Osteoblast (primary cell): ENCODE data around the gene PNPLA7. TPM values are rescaled to one million over a fixed set of nuclear protein-coding genes. Genes with fewer than 3 reads are reported as not detected.

Experiments
- DNase-seq: peaks from one replicate; pipeline ENCODE4 v3.0.0; 2011; ENCODE audit warnings: low spot score, mixed read lengths; ENCODE audit not compliant: insufficient read length; ENCODE audit errors: missing footprints
- H2AFZ ChIP-seq: 2 replicates; pipeline ENCODE4 v1.6.0; 2011; ENCODE audit warnings: mild to moderate bottlenecking, low read length
- H3K27ac ChIP-seq: 2 replicates; pipeline ENCODE4 v1.5.1; 2011; ENCODE audit warnings: mild to moderate bottlenecking, low read depth, low read length, moderate library complexity
- H3K27me3 ChIP-seq: 2 replicates; pipeline ENCODE4 v1.6.0; 2012; ENCODE audit warnings: mild to moderate bottlenecking, control low read depth, inconsistent platforms, low read length, moderate library complexity; ENCODE audit not compliant: insufficient read depth
- H3K36me3 ChIP-seq: 2 replicates; pipeline ENCODE4 v1.5.1; 2011; ENCODE audit warnings: mild to moderate bottlenecking, low read length, control low read depth, moderate library complexity; ENCODE audit not compliant: insufficient read depth
- H3K4me1 ChIP-seq: 2 replicates; pipeline ENCODE4 v1.5.1; 2011; ENCODE audit warnings: mild to moderate bottlenecking, low read length, control low read depth, moderate library complexity; ENCODE audit not compliant: insufficient read depth
- H3K4me2 ChIP-seq: 2 replicates; pipeline ENCODE4 v1.6.0; 2011; ENCODE audit warnings: mild to moderate bottlenecking, low read length; ENCODE audit not compliant: insufficient read depth
- H3K4me3 ChIP-seq: fragments of 200-600 bp; sonication (generic); 3 replicates; pipeline ENCODE4 v1.5.1; 2012; ENCODE audit warnings: mild to moderate bottlenecking, low read length, inconsistent platforms; ENCODE audit not compliant: insufficient read depth
- H3K79me2 ChIP-seq: 2 replicates; pipeline ENCODE4 v1.6.0; 2012; ENCODE audit warnings: mild to moderate bottlenecking, low read length, control low read depth, inconsistent platforms; ENCODE audit not compliant: insufficient read depth
- H3K9me3 ChIP-seq: 2 replicates; pipeline ENCODE4 v1.5.1; 2011; ENCODE audit warnings: low read depth, low read length, control low read depth
- H4K20me1 ChIP-seq: 2 replicates; pipeline ENCODE4 v1.6.0; 2012; ENCODE audit warnings: mild to moderate bottlenecking, low read length, control low read depth; ENCODE audit not compliant: insufficient read depth
- CTCF ChIP-seq: IDR thresholded peaks from 2 replicates; pipeline ENCODE4 v1.5.1; 2011; ENCODE audit warnings: mild to moderate bottlenecking, low read depth, low read length, moderate library complexity; ENCODE audit errors: extremely low read depth
- total RNA-seq: library from RNA; depleted of rRNA; stranded (reverse); fragments of >200 nt; gene quantifications from 2 replicates; pipeline ENCODE4 v1.2.3, GENCODE V29; 2012

The PNPLA7 gene
- total RNA-seq, 1 donor = 1.8 TPM

DNA sequence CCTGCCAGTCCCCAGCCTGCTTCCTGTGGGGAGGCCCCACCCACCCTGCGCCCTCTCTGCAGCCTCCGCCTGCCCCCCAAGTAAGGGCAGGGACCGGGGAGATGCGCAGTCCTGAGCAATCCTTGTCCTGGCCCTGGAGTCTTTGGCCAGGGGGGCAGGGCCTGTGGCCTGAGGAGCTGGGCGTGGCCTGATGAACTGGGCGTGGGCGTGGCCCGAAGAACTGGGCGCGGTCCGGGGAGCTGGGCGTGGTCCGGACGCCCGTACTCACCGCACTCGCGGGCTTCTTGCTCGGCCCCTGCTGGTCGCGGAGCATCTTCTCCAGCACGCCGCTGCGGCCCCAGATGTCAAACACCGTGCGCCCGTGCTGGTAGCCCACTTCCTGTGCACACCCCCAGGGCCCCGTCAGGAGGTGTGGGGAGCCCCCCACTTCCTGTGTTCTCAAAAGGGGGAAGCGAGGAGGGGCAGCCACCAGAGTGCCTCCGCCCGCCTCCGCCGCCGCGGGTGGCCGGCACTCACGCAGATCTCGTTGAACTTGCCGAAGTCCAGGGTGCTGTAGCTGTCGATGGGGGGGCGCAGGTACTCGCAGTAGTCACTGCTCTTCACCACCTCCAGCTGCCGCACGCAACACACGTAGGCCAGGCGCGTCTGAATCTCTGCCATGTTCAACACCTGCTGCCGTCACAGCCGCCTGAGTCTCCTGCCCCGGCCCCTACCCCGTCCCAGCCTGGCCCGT, 88.4 kb downstream of the PNPLA7 start:
- no peaks in the 10 kb centered on the region for H3K27me3 ChIP-seq
- no peak overlapping the region for H3K4me3 ChIP-seq
- H3K4me2 ChIP-seq = no peak overlapping the region
- no peak overlapping the region for H2AFZ ChIP-seq
- peaks cover 20% of the 10 kb centered on the region for H3K4me1 ChIP-seq
- H3K36me3 ChIP-seq = peaks cover 5% of the 10 kb centered on the region
- peaks cover 12% of the 10 kb centered on the region for H4K20me1 ChIP-seq
- H3K27ac ChIP-seq = no peak overlapping the region
- H3K9me3 ChIP-seq = no peaks in the 10 kb centered on the region
- H3K79me2 ChIP-seq = peaks cover 11% of the 10 kb centered on the region
- TF ChIP-seq CTCF = no peak
- peak; percentile 94 for DNase-seq

DNA sequence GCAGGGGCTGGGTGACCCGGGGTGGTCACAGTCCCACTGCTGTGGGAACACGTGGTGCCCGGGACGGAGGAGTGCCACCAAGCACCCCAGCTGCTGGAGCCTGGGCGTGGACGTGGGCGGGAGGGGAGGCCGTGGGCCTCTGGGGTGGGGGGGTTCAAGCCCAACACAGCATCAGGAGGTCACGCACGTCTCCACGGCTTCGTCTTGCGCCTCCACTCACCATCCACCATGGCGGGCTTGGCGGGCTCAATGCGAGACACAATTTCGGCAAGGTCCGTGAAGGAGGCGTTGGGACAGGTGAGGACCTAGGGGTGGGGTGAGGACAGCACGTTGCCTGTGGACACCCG, 88.9 kb downstream of the PNPLA7 start:
- no peak overlapping the region for H3K4me2 ChIP-seq
- peaks cover 15% of the 10 kb centered on the region for H4K20me1 ChIP-seq
- no peaks in the 10 kb centered on the region for H3K9me3 ChIP-seq
- peaks cover 6% of the 10 kb centered on the region for H3K36me3 ChIP-seq
- H3K4me1 ChIP-seq = peaks cover 25% of the 10 kb centered on the region
- H3K27me3 ChIP-seq = no peaks in the 10 kb centered on the region
- H3K27ac ChIP-seq = no peak overlapping the region
- peaks cover 11% of the 10 kb centered on the region for H3K79me2 ChIP-seq
- H2AFZ ChIP-seq = no peak overlapping the region
- no peak for TF ChIP-seq CTCF
- DNase-seq = peak; percentile 83
- no peak overlapping the region for H3K4me3 ChIP-seq

DNA sequence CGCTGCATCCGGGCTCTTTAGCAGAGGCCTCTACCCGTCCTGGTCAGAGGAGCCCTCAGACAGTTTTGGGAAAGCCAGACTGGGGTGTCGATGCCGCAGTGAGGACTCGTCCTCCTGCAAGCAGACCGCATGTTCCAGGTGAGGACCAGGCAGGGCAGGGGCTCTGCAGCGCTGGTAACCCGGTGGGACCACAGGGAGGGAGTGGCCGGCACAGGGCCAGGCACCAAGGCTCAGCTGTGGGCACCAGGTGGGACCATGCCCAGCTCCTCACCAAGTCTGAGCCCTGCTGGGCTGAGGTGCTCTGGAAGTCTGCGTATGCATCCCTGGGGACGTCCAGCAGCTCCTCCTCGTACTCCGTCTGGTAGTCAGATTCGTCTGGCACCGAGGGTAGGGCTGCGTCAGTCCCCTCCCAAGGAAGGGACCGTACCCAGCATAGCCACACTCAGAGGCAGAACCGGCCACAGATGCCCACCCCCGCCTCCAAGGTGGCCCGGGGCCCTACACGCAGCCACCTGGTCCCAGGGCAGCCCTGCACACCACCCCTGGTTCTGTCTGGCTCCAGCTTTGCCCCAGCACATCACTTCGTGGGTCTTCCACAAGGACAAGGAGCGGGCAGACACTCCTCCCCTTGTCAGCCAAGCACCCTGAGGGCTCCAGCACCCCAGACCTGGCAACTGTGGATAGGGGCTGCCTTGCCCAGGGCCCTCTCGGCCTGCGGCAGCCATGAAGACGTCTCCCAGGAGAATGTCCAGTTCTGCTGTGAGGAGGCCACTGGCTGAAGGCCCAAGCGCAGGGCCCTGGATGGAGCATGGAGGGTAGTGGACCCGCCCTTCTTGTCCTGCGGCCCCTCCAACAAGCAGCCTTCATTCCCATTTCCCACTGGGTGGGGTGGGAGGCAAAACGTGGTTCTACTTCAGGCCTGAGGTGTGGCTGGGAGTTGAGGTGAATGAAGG, 89.6 kb downstream of the PNPLA7 start:
- H3K79me2 ChIP-seq = peaks cover 11% of the 10 kb centered on the region
- H3K27me3 ChIP-seq = no peaks in the 10 kb centered on the region
- peaks cover 6% of the 10 kb centered on the region for H3K36me3 ChIP-seq
- peak; percentile 87 for DNase-seq
- no peak overlapping the region for H3K4me3 ChIP-seq
- H3K4me1 ChIP-seq = peaks cover 31% of the 10 kb centered on the region
- peaks cover 16% of the 10 kb centered on the region for H4K20me1 ChIP-seq
- H3K9me3 ChIP-seq = no peaks in the 10 kb centered on the region
- H3K4me2 ChIP-seq = no peak overlapping the region
- H3K27ac ChIP-seq = no peak overlapping the region
- no peak for TF ChIP-seq CTCF
- H2AFZ ChIP-seq = no peak overlapping the region
